Ascending aorta (tissue), 2 donors: ENCODE results near the gene NAPB. TPM values are rescaled to one million over a fixed set of nuclear protein-coding genes. Genes with fewer than 3 reads are reported as not detected.

ENCODE experiments used
- DNase-seq, 2 donors: peaks; one replicate each; pipeline ENCODE4 v3.0.0-alpha.2; 2019; ENCODE audit warnings: low spot score in 2 of 2
- H3K27ac ChIP-seq, 2 donors: fragments of 200-600 bp; sonication (generic); one replicate each; pipeline ENCODE4 v1.5.1; 2016 to 2017; ENCODE audit warnings: mild to moderate bottlenecking in 1 of 2
- H3K27me3 ChIP-seq: fragments of 200-600 bp; sonication (generic); one replicate; pipeline ENCODE4 v1.5.1; 2017
- H3K36me3 ChIP-seq, 2 donors: fragments of 200-600 bp; sonication (generic); one replicate each; pipeline ENCODE4 v1.5.1; 2016
- H3K4me1 ChIP-seq, 2 donors: fragments of 200-600 bp; sonication (generic); one replicate each; pipeline ENCODE4 v1.5.1; 2016 to 2017; ENCODE audit warnings: mild to moderate bottlenecking in 1 of 2
- H3K4me3 ChIP-seq, 2 donors: fragments of 200-600 bp; sonication (generic); one replicate each; pipeline ENCODE4 v1.5.1; 2016 to 2017; ENCODE audit warnings: mild to moderate bottlenecking in 1 of 2
- H3K9me3 ChIP-seq, 2 donors: fragments of 200-600 bp; sonication (generic); one replicate each; pipeline ENCODE4 v1.5.1; 2016
- CTCF ChIP-seq, 3 experiments: fragments of 200-600 bp in 2 of 3; fragments of 450-650 bp in 1 of 3; sonication (generic) in 2 of 3; IDR thresholded peaks; one replicate each; pipeline ENCODE4 v1.5.1; 2016 to 2019; ENCODE audit warnings: antibody characterized with exemption in 3 of 3, mild to moderate bottlenecking in 1 of 3, moderate library complexity in 1 of 3
- intact Hi-C: fragments of 100-400 bp; cut with DNase I; formaldehyde crosslinking; loops from one replicate; pipeline ENCODE4 v1.15.1; 2023
- total RNA-seq: library from RNA; depleted of rRNA; stranded (reverse); fragments of >200 nt; gene quantifications from one replicate; pipeline ENCODE4 v1.1.0, GENCODE V29; 2016

NAPB gene
- total RNA-seq, 1 donor from 2014 or later = 0.75 TPM

DNA sequence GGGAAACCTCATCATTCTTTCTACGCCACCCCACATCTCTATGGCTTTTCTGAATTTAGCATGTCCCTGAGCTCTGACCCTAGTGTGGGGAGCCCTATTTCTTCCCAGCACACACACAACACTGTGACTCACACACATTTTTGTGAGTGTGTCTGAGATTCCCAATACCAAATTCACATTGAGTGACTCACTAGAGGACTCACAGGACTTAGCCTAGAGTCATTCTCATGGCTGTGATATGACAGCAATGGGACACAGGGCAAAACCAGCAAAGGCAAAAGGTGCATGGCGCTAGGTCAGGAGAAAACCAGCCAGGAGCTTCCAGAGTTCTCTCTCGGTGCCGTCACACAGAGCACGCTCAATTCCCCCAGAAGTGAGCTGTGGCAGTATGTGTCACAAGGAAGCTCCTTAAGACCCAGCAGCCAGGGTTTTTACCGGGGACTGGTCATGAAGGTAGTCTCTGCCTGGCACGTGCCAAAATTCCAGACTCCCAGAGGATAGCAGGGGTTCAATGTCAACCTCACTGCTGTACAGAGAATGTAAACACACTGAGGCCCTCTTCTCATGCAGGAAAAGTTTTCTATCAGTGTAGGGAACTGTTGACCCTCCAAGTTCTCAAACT is 24.4 kb upstream of the NAPB start:
- DNase-seq = no peak
- Histone ChIP-seq H3K36me3 (no peaks in the 10 kb centered on the region), H3K4me3 (no peak overlapping the region), H3K27ac (no peak overlapping the region), H3K27me3 (no peaks in the 10 kb centered on the region), H3K4me1 (no peaks in the 10 kb centered on the region), H3K9me3 (no peaks in the 10 kb centered on the region)
- intact Hi-C loops = no loop called here
- TF ChIP-seq CTCF (IDR thresholded peaks at IDR 0.05) = no peak

DNA sequence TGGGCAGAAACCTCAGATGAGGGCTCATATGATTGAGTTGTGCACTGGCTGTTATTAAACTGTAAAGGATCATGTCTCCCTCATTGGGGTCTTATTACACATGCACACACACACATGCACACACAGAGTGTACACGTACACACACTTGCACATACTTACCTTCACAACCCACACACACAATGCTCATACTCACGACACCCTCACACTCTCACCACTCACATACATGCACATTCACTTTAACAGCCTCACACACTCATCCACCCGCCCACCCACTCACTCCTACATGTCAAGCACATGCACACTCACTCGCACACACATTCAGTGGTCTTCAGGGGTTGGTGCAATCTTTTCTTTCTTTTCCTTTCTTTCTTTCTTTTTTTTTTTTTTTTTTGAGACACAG is 23.6 kb upstream of the NAPB start:
- no peak for TF ChIP-seq CTCF (IDR thresholded peaks at IDR 0.05)
- Histone ChIP-seq H3K27me3 (no peaks in the 10 kb centered on the region), H3K9me3 (no peaks in the 10 kb centered on the region), H3K36me3 (no peaks in the 10 kb centered on the region), H3K27ac (no peak overlapping the region), H3K4me3 (no peak overlapping the region), H3K4me1 (no peaks in the 10 kb centered on the region)
- intact Hi-C loops = loop anchor here (5.0 kb wide), 2 partner anchors 552 to 1472 kb away; no protein-coding TSS in a partner anchor
- DNase-seq = no peak

GRCh38 chr20:23442436-23442835 is 21.1 kb upstream of the NAPB start:
- no peaks in the 10 kb centered on the region for H3K9me3 ChIP-seq
- no peak for TF ChIP-seq CTCF (IDR thresholded peaks at IDR 0.05)
- intact Hi-C loops = loop anchor here (2.0 to 5.0 kb wide), 3 partner anchors 164 to 1475 kb away; no protein-coding TSS in a partner anchor

DNA sequence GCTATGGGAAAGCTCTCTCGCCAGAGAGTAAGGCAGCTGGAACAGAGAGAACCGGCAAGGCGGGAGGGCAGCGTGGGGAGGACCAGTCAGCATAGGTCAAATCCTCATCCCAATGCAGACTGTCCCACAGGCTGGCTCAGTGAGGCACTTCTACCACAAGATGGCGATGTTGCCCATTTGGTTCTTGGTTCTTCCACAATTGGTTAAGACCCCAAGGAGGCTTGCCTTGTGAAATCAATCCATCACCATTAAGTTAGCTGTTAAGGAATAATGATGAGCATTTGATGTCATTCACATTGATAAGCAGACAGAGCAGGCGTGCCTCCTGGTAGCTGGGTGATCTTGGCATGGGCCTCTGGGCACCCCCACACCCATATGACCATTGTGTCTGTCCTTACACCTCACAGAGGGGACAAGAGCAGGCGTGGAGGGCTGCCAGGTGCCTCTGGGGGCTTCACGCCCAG is 20.6 kb upstream of the NAPB start:
- peak in 1 of 2 donors; percentile 79 for DNase-seq
- no peaks in the 10 kb centered on the region for H3K36me3 ChIP-seq
- H3K4me3 ChIP-seq = no peak overlapping the region
- H3K4me1 ChIP-seq = no peaks in the 10 kb centered on the region
- no peaks in the 10 kb centered on the region for H3K27me3 ChIP-seq
- no peaks in the 10 kb centered on the region for H3K9me3 ChIP-seq
- peak; percentile 53 to 75 (median 72) for TF ChIP-seq CTCF (IDR thresholded peaks at IDR 0.05)
- no peak overlapping the region for H3K27ac ChIP-seq
- intact Hi-C loops = loop anchor here (2.0 to 5.0 kb wide), 3 partner anchors 165 to 1475 kb away; no protein-coding TSS in a partner anchor

More at GRCh38 chr20:23442436-23442835, 21.1 kb upstream of the NAPB start:
- Histone ChIP-seq H3K27me3 (no peaks in the 10 kb centered on the region), H3K4me1 (no peaks in the 10 kb centered on the region), H3K36me3 (no peaks in the 10 kb centered on the region), H3K4me3 (no peak overlapping the region), H3K27ac (no peak overlapping the region)
- no peak for DNase-seq

- DNase-seq = no peak
- no peak for TF ChIP-seq CTCF (IDR thresholded peaks at IDR 0.05)
- no peaks in the 10 kb centered on the region for H3K9me3 ChIP-seq
- H3K27ac ChIP-seq = no peak overlapping the region
- no peaks in the 10 kb centered on the region for H3K36me3 ChIP-seq
- no peaks in the 10 kb centered on the region for H3K4me1 ChIP-seq
- no peaks in the 10 kb centered on the region for H3K27me3 ChIP-seq
- H3K4me3 ChIP-seq = no peak overlapping the region
- intact Hi-C loops = loop anchor here (5.0 kb wide), 2 partner anchors 557 to 1477 kb away; no protein-coding TSS in a partner anchor
Observed at GRCh38 chr20:23440004-23440403, 18.7 kb upstream of the NAPB start.
